ENCODE data around the gene KIF5A. TPM values are rescaled to one million over a fixed set of nuclear protein-coding genes. Genes with fewer than 3 reads are reported as not detected.

KIF5A gene
- total RNA-seq, 1 experiment from 2014 or later, result 3.0 TPM

DNA sequence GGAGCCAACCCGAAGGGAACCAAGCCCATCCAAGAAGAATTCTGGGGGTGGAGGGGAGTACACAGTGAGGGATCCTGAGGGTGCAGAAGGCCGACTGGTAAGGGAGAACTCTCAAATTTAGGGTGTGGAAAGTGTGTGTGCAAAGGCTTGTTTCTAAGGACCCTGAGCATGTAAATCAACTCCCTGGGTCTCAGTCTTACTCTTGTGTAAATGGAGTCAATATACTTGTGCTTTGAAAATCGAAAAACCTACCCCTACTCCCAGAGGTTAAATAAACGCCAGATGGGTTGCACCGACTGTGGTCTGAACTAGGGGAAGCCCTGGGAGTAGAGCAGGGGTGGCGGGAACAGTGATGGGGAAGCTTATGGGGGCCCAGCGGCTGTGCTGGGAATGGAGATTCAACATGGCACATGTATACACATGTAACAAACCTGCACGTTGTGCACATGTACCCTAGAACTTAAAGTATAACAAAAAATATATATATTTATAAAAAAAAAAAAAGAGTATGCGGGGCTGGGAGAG is 77.1 kb downstream of the KIF5A start:
- ATAC-seq, result no peak
- Histone ChIP-seq H3K36me3 (ENCODE audit: control insufficient read depth, insufficient read depth, low read length) (no peaks in the 10 kb centered on the region; the same call in 1 of the 2 replicates), H3K4me1 (ENCODE audit: control insufficient read depth, insufficient read depth, low read length) (peaks cover 10% of the 10 kb centered on the region), H3K27me3 (ENCODE audit: control insufficient read depth, insufficient read depth, low read length) (no peaks in the 10 kb centered on the region), H3K27ac (ENCODE audit: low read length) (no peak overlapping the region), H3K4me3 (ENCODE audit: low read depth in 2 of 2, low read length in 2 of 2) (no peak overlapping the region), H3K9me3 (ENCODE audit: control insufficient read depth, insufficient read depth, low read depth, low read length) (no peaks in the 10 kb centered on the region)
- intact Hi-C loops (cut with micrococcal nuclease; ENCODE audit: unreplicated experiment), result no loop called here
- ChIA-PET CTCF (interaction anchor here (1.2 kb wide), 1 partner anchor 43 kb away, joined by 3 read pairs; no protein-coding TSS in a partner anchor), POLR2A (no interaction called here)
- no TSS peak for BruUV-seq (replicated peaks)
- TF ChIP-seq SIN3A (IDR thresholded peaks at IDR 0.05; ENCODE audit: borderline replicate concordance, insufficient read depth, low read depth, low read length) (no peak), POLR2AphosphoS5 (IDR thresholded peaks at IDR 0.05; ENCODE audit: low read depth, low read length) (no peak), TCF7L2 (IDR thresholded peaks at IDR 0.05; ENCODE audit: low read depth, low read length) (no peak), REST (IDR thresholded peaks at IDR 0.05; ENCODE audit: insufficient read depth in 1 of 2, low read depth in 2 of 2, low read length in 1 of 2) (no peak)
- TF ChIP-seq, protein P1, sequence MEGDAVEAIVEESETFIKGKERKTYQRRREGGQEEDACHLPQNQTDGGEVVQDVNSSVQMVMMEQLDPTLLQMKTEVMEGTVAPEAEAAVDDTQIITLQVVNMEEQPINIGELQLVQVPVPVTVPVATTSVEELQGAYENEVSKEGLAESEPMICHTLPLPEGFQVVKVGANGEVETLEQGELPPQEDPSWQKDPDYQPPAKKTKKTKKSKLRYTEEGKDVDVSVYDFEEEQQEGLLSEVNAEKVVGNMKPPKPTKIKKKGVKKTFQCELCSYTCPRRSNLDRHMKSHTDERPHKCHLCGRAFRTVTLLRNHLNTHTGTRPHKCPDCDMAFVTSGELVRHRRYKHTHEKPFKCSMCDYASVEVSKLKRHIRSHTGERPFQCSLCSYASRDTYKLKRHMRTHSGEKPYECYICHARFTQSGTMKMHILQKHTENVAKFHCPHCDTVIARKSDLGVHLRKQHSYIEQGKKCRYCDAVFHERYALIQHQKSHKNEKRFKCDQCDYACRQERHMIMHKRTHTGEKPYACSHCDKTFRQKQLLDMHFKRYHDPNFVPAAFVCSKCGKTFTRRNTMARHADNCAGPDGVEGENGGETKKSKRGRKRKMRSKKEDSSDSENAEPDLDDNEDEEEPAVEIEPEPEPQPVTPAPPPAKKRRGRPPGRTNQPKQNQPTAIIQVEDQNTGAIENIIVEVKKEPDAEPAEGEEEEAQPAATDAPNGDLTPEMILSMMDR (IDR thresholded peaks at IDR 0.05), result no peak
- no peak for DNase-seq (ENCODE audit: low read depth, low spot score)
- in situ Hi-C loops (cut with HindIII; ENCODE audit: low pct_unique_long_range_greater_than_20kb, low sequenced_read_pairs), result no loop called here

GRCh38 chr12:57627501-57628279 is 77.8 kb downstream of the KIF5A start:
- H3K27me3 ChIP-seq (ENCODE audit: control insufficient read depth, insufficient read depth, low read length), result no peaks in the 10 kb centered on the region
- H3K4me3 ChIP-seq (ENCODE audit: low read depth in 2 of 2, low read length in 2 of 2), result no peak overlapping the region
- DNase-seq (ENCODE audit: low read depth, low spot score) (no peak), ATAC-seq (no peak)
- H3K27ac ChIP-seq (ENCODE audit: low read length), result no peak overlapping the region
- no peaks in the 10 kb centered on the region; the same call in 1 of the 2 replicates for H3K36me3 ChIP-seq (ENCODE audit: control insufficient read depth, insufficient read depth, low read length)
- no peak for TF ChIP-seq REST (IDR thresholded peaks at IDR 0.05; ENCODE audit: insufficient read depth in 1 of 2, low read depth in 2 of 2, low read length in 1 of 2)
- no peak for TF ChIP-seq SIN3A (IDR thresholded peaks at IDR 0.05; ENCODE audit: borderline replicate concordance, insufficient read depth, low read depth, low read length)
- no peak for TF ChIP-seq POLR2AphosphoS5 (IDR thresholded peaks at IDR 0.05; ENCODE audit: low read depth, low read length)
- TF ChIP-seq, protein P1 (IDR thresholded peaks at IDR 0.05), result no peak
- CTCF ChIA-PET, result interaction anchor here (1.2 kb wide), 1 partner anchor 43 kb away, joined by 3 read pairs; no protein-coding TSS in a partner anchor
- POLR2A ChIA-PET, result no interaction called here
- in situ Hi-C loops (cut with HindIII; ENCODE audit: low pct_unique_long_range_greater_than_20kb, low sequenced_read_pairs) (no loop called here), intact Hi-C loops (cut with micrococcal nuclease; ENCODE audit: unreplicated experiment) (no loop called here)
- BruUV-seq (replicated peaks), result no TSS peak
- peaks cover 4% of the 10 kb centered on the region; the same call in 1 of the 2 replicates for H3K4me1 ChIP-seq (ENCODE audit: control insufficient read depth, insufficient read depth, low read length)
- no peaks in the 10 kb centered on the region for H3K9me3 ChIP-seq (ENCODE audit: control insufficient read depth, insufficient read depth, low read depth, low read length)
